ENCODE measurements around the gene WNT16.

Gene WNT16

GRCh38 chr7:121344093-121344492, 15.3 kb downstream of the WNT16 start:
- no peak for ATAC-seq
- TF ChIP-seq PPARA (CRISPR knock-in tag; IDR thresholded peaks at IDR 0.05; ENCODE audit: borderline replicate concordance) (no peak), ZNF8 (CRISPR knock-in tag; IDR thresholded peaks at IDR 0.05) (no peak), ARNTL (CRISPR knock-in tag; IDR thresholded peaks at IDR 0.05; ENCODE audit: borderline replicate concordance, low read depth) (no peak)

DNA sequence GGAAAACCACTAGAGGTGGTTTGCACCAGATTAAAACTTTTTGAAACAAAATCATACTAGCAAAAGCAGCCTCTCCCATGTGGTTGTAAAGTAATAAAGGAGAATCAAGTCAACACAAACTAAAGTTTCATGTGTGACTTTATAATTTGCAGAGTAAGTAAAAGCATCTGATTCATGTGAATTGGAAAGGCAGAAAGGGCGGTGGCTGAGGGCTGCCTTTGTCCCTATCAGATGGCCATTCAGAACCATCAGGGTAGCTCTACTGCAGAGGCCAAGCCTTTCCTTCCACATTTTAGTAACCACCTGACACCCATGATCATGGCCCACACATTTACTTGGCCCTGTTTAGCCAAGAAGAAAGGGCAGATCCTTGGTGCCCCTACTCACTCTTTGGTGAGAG, 15.7 kb downstream of the WNT16 start:
- no peak for ATAC-seq
- TF ChIP-seq, protein P1, sequence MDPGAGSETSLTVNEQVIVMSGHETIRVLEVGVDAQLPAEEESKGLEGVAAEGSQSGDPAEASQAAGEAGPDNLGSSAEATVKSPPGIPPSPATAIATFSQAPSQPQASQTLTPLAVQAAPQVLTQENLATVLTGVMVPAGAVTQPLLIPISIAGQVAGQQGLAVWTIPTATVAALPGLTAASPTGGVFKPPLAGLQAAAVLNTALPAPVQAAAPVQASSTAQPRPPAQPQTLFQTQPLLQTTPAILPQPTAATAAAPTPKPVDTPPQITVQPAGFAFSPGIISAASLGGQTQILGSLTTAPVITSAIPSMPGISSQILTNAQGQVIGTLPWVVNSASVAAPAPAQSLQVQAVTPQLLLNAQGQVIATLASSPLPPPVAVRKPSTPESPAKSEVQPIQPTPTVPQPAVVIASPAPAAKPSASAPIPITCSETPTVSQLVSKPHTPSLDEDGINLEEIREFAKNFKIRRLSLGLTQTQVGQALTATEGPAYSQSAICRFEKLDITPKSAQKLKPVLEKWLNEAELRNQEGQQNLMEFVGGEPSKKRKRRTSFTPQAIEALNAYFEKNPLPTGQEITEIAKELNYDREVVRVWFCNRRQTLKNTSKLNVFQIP (CRISPR knock-in tag; IDR thresholded peaks at IDR 0.05; ENCODE audit: borderline replicate concordance, low read depth), result no peak
- TF ChIP-seq ZNF8 (CRISPR knock-in tag; IDR thresholded peaks at IDR 0.05) (no peak), PPARA (CRISPR knock-in tag; IDR thresholded peaks at IDR 0.05; ENCODE audit: borderline replicate concordance) (no peak), ESRRG (CRISPR knock-in tag; IDR thresholded peaks at IDR 0.05) (no peak), CSDC2 (CRISPR knock-in tag; IDR thresholded peaks at IDR 0.05) (no peak)

DNA sequence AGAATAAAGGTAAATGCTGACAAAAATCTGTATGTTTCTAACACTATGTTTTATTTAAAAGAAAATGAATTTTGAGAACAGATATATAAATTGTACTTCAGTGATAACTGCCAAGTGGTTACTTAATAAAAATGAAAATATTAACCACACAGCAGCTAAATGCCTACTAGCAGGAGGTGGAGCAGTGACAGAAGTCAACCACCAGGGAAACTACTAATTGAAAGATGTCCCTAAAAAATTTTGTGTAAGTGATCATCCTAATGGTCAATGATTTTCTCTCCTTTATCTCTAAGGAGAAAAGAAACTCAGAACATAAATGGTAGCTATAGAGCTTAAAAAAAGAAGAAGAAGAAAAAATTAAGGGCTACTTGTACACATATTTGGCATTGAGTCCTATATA, 22.9 kb downstream of the WNT16 start:
- TF ChIP-seq, protein P2, sequence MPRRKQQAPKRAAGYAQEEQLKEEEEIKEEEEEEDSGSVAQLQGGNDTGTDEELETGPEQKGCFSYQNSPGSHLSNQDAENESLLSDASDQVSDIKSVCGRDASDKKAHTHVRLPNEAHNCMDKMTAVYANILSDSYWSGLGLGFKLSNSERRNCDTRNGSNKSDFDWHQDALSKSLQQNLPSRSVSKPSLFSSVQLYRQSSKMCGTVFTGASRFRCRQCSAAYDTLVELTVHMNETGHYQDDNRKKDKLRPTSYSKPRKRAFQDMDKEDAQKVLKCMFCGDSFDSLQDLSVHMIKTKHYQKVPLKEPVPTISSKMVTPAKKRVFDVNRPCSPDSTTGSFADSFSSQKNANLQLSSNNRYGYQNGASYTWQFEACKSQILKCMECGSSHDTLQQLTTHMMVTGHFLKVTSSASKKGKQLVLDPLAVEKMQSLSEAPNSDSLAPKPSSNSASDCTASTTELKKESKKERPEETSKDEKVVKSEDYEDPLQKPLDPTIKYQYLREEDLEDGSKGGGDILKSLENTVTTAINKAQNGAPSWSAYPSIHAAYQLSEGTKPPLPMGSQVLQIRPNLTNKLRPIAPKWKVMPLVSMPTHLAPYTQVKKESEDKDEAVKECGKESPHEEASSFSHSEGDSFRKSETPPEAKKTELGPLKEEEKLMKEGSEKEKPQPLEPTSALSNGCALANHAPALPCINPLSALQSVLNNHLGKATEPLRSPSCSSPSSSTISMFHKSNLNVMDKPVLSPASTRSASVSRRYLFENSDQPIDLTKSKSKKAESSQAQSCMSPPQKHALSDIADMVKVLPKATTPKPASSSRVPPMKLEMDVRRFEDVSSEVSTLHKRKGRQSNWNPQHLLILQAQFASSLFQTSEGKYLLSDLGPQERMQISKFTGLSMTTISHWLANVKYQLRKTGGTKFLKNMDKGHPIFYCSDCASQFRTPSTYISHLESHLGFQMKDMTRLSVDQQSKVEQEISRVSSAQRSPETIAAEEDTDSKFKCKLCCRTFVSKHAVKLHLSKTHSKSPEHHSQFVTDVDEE (CRISPR knock-in tag; IDR thresholded peaks at IDR 0.05), result no peak
- TF ChIP-seq GLIS3 (CRISPR knock-in tag; IDR thresholded peaks at IDR 0.05), result no peak
- no peak for TF ChIP-seq SNAI2 (CRISPR knock-in tag; IDR thresholded peaks at IDR 0.05)
- no peak for TF ChIP-seq CREB5 (CRISPR knock-in tag; IDR thresholded peaks at IDR 0.05; ENCODE audit: low read depth)
- TF ChIP-seq ZNF8 (CRISPR knock-in tag; IDR thresholded peaks at IDR 0.05), result no peak
- no peak for TF ChIP-seq CSRNP3 (CRISPR knock-in tag; IDR thresholded peaks at IDR 0.05)
- no peak for TF ChIP-seq RARB (CRISPR knock-in tag; IDR thresholded peaks at IDR 0.05)
- no peak for TF ChIP-seq ISL1 (CRISPR knock-in tag; IDR thresholded peaks at IDR 0.05)
- no peak for TF ChIP-seq ZNF70 (CRISPR knock-in tag; IDR thresholded peaks at IDR 0.05)
- ATAC-seq, result 0 out of 3 replicates have a peak, but pooled peaks have one; percentile 38

DNA sequence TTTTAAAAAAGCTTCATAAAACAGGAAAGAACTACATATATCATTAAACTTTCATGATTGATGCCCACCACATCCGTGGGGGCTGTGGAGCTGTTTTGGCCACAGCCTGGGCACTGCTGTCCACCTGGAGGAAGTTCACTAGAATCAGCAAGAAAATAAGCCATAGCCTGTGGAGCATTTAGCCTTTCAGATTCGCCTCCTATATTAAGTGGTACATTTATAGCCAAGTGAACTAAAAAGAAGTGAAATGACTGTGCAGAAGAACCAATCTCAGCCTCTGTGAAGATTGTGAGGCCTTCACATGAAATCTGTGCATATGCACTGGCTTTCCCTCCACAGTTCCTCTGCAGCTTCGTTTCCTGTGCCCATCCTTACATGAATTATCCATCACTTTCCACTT, 23.5 kb downstream of the WNT16 start:
- TF ChIP-seq ZC3H10 (CRISPR knock-in tag; IDR thresholded peaks at IDR 0.05) (no peak), SNAI2 (CRISPR knock-in tag; IDR thresholded peaks at IDR 0.05) (no peak), ZNF70 (CRISPR knock-in tag; IDR thresholded peaks at IDR 0.05) (no peak), ZFP30 (CRISPR knock-in tag; IDR thresholded peaks at IDR 0.05) (no peak), BACH2 (CRISPR knock-in tag; IDR thresholded peaks at IDR 0.05; ENCODE audit: borderline replicate concordance) (no peak), TOX (CRISPR knock-in tag; IDR thresholded peaks at IDR 0.05; ENCODE audit: borderline replicate concordance) (no peak), ZNF8 (CRISPR knock-in tag; IDR thresholded peaks at IDR 0.05) (no peak), ZNF565 (CRISPR knock-in tag; conservative IDR thresholded peaks at IDR 0.05; ENCODE audit: low read depth) (no peak), CREB5 (CRISPR knock-in tag; IDR thresholded peaks at IDR 0.05; ENCODE audit: low read depth) (no peak), PPARA (CRISPR knock-in tag; IDR thresholded peaks at IDR 0.05; ENCODE audit: borderline replicate concordance) (no peak), TCF4 (CRISPR knock-in tag; IDR thresholded peaks at IDR 0.05; ENCODE audit: borderline replicate concordance) (no peak), ARNTL (CRISPR knock-in tag; IDR thresholded peaks at IDR 0.05; ENCODE audit: borderline replicate concordance, low read depth) (no peak)
- TF ChIP-seq, protein P2 (CRISPR knock-in tag; IDR thresholded peaks at IDR 0.05), result no peak
- TF ChIP-seq, protein P1 (CRISPR knock-in tag; IDR thresholded peaks at IDR 0.05; ENCODE audit: borderline replicate concordance, low read depth), result no peak
- ATAC-seq, result no peak
